ENCODE measurements around the gene ZSCAN23. TPM values are rescaled to one million over a fixed set of nuclear protein-coding genes. Genes with fewer than 3 reads are reported as not detected.
"Not testable (repeated sequence)": the region's sequence is repeated elsewhere in the genome, so short reads cannot be mapped to it uniquely, and the experiment has no call there.

Gene ZSCAN23
- total RNA-seq, 1 experiment from 2014 or later: 2.9 TPM

GRCh38 chr6:28449056-28449455 is 5.8 kb upstream of the ZSCAN23 start:
- Mint-ChIP-seq H3K36me3 (ENCODE audit: insufficient read depth in 1 of 3, low read depth in 3 of 3) (peaks cover 0 to 3% (median 0%) of the 10 kb centered on the region in 3 experiments; a peak in 4 of 7 replicates), H3K27me3 (ENCODE audit: low read depth) (peaks cover 12% of the 10 kb centered on the region), H3K4me1 (peaks cover 4 to 5% of the 10 kb centered on the region in 2 experiments), H3K4me3 (no peak overlapping the region), H3K27ac (no peak overlapping the region), H3K9me3 (peaks cover 3% of the 10 kb centered on the region in 2 experiments)
- H2BK5ac ChIP-seq (ENCODE audit: insufficient read length, low read length): no peak overlapping the region
- no peaks in the 10 kb centered on the region for H3K79me2 ChIP-seq (ENCODE audit: insufficient read depth, low read length)
- no peak overlapping the region for H3K9ac ChIP-seq (ENCODE audit: extremely low read depth, insufficient read length, low read length)
- H3K27me3 ChIP-seq (ENCODE audit: insufficient read depth, low read length): no peaks in the 10 kb centered on the region
- no peak overlapping the region for H2BK120ac ChIP-seq (ENCODE audit: low read depth, low read length, poor library complexity, severe bottlenecking)
- no peak for DNase-seq
- no peak overlapping the region for H2AK5ac ChIP-seq (ENCODE audit: insufficient read length, low read length)
- H4K91ac ChIP-seq (ENCODE audit: insufficient read length, low read depth, low read length): no peak overlapping the region
- peaks cover 3% of the 10 kb centered on the region for H3K23me2 ChIP-seq (ENCODE audit: insufficient read length, low read depth, low read length, poor library complexity, severe bottlenecking)
- no peak overlapping the region for H3K56ac ChIP-seq (ENCODE audit: insufficient read length, low read depth, low read length)
- no peak overlapping the region for H2BK20ac ChIP-seq (ENCODE audit: low read depth, low read length, poor library complexity, severe bottlenecking)
- no peak overlapping the region for H3T11ph ChIP-seq (ENCODE audit: low read length)
- no peak overlapping the region for H2BK12ac ChIP-seq (ENCODE audit: insufficient read length, low read depth, low read length)
- no peak overlapping the region for H2BK15ac ChIP-seq (ENCODE audit: low read depth, low read length)
- H3K27ac ChIP-seq (ENCODE audit: insufficient read length, low read depth, low read length): no peak overlapping the region
- H3K23ac ChIP-seq (ENCODE audit: insufficient read length, low read depth, low read length): no peak overlapping the region
- H3K14ac ChIP-seq (ENCODE audit: insufficient read depth, low read length): no peak overlapping the region
- H4K5ac ChIP-seq (ENCODE audit: insufficient read length, low read depth, low read length): no peak overlapping the region
- TF ChIP-seq, protein P1, sequence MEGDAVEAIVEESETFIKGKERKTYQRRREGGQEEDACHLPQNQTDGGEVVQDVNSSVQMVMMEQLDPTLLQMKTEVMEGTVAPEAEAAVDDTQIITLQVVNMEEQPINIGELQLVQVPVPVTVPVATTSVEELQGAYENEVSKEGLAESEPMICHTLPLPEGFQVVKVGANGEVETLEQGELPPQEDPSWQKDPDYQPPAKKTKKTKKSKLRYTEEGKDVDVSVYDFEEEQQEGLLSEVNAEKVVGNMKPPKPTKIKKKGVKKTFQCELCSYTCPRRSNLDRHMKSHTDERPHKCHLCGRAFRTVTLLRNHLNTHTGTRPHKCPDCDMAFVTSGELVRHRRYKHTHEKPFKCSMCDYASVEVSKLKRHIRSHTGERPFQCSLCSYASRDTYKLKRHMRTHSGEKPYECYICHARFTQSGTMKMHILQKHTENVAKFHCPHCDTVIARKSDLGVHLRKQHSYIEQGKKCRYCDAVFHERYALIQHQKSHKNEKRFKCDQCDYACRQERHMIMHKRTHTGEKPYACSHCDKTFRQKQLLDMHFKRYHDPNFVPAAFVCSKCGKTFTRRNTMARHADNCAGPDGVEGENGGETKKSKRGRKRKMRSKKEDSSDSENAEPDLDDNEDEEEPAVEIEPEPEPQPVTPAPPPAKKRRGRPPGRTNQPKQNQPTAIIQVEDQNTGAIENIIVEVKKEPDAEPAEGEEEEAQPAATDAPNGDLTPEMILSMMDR (conservative IDR thresholded peaks at IDR 0.05): no peak
- no peaks in the 10 kb centered on the region; the same call in 1 of the 2 replicates for H3K4me1 ChIP-seq (ENCODE audit: insufficient read depth, low read length)
- H3K79me1 ChIP-seq (ENCODE audit: insufficient read depth, low read depth, low read length, poor library complexity, severe bottlenecking): no peaks in the 10 kb centered on the region
- no peak overlapping the region for H4K8ac ChIP-seq (replicated peaks; ENCODE audit: insufficient read length, low read depth, low read length)
- WGBS (ENCODE audit: extremely low coverage, insufficient read length, low lambda C conversion rate): no CpG with 5 or more reads among the region's 1 CpG
- H3K4me2 ChIP-seq (ENCODE audit: insufficient read depth, insufficient read length, low read length): no peak overlapping the region
- no peaks in the 10 kb centered on the region for H4K20me1 ChIP-seq (ENCODE audit: control insufficient read depth, insufficient read depth, insufficient read length)
- H3K18ac ChIP-seq (ENCODE audit: insufficient read length, low read depth, low read length): no peak overlapping the region
- no peak overlapping the region for H3K4ac ChIP-seq (ENCODE audit: low read depth, low read length)
- H2AFZ ChIP-seq (ENCODE audit: low read length): no peak overlapping the region
- no peaks in the 10 kb centered on the region for H3K9me3 ChIP-seq (ENCODE audit: control insufficient read depth, low read depth, low read length)

DNA sequence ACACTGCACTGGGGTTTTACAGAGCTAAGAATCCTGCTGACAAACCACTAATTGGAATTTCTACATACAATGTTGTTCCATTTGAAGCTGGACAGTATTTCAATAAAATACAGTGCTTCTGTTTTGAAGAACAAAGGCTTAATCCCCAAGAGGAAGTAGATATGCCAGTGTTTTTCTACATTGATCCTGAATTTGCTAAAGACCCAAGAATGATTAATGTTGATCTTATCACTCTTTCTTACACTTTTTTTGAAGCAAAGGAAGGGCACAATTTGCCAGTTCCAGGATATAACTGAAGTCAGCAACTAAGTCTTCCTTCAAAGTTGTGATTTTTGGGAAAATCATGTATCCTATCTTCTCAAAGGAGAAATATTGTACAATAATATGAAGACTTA is 4.2 kb upstream of the ZSCAN23 start:
- H3K4me1 Mint-ChIP-seq; H3K27ac ChIP-seq (ENCODE audit: insufficient read length, low read depth, low read length); H2BK20ac ChIP-seq (ENCODE audit: low read depth, low read length, poor library complexity, severe bottlenecking); H3K79me1 ChIP-seq (ENCODE audit: insufficient read depth, low read depth, low read length, poor library complexity, severe bottlenecking); H3K23me2 ChIP-seq (ENCODE audit: insufficient read length, low read depth, low read length, poor library complexity, severe bottlenecking); H2BK120ac ChIP-seq (ENCODE audit: low read depth, low read length, poor library complexity, severe bottlenecking); DNase-seq; H3K9me3 Mint-ChIP-seq; H2BK15ac ChIP-seq (ENCODE audit: low read depth, low read length); H3K4me1 ChIP-seq (ENCODE audit: insufficient read depth, low read length); H3K27me3 Mint-ChIP-seq (ENCODE audit: low read depth); H3K9me3 ChIP-seq (ENCODE audit: control insufficient read depth, low read depth, low read length); H4K20me1 ChIP-seq (ENCODE audit: control insufficient read depth, insufficient read depth, insufficient read length); H3K4ac ChIP-seq (ENCODE audit: low read depth, low read length); H3K27me3 ChIP-seq (ENCODE audit: insufficient read depth, low read length); H2BK5ac ChIP-seq (ENCODE audit: insufficient read length, low read length); H3K14ac ChIP-seq (ENCODE audit: insufficient read depth, low read length); H3K27ac Mint-ChIP-seq; H4K5ac ChIP-seq (ENCODE audit: insufficient read length, low read depth, low read length); H3K56ac ChIP-seq (ENCODE audit: insufficient read length, low read depth, low read length); H4K8ac ChIP-seq (replicated peaks; ENCODE audit: insufficient read length, low read depth, low read length); H3T11ph ChIP-seq (ENCODE audit: low read length); H3K79me2 ChIP-seq (ENCODE audit: insufficient read depth, low read length); H4K91ac ChIP-seq (ENCODE audit: insufficient read length, low read depth, low read length); H3K23ac ChIP-seq (ENCODE audit: insufficient read length, low read depth, low read length); H3K36me3 Mint-ChIP-seq (ENCODE audit: insufficient read depth in 1 of 3, low read depth in 3 of 3); H2AK5ac ChIP-seq (ENCODE audit: insufficient read length, low read length); H3K18ac ChIP-seq (ENCODE audit: insufficient read length, low read depth, low read length); H2BK12ac ChIP-seq (ENCODE audit: insufficient read length, low read depth, low read length): not testable (repeated sequence)
- Histone ChIP-seq H3K4me2 (ENCODE audit: insufficient read depth, insufficient read length, low read length) (peak overlapping the region; percentile 87), H3K9ac (ENCODE audit: extremely low read depth, insufficient read length, low read length) (peak overlapping the region; percentile 70), H2AFZ (ENCODE audit: low read length) (peak overlapping the region; percentile 98)
- peak overlapping the region; percentile 92 to 93 for H3K4me3 Mint-ChIP-seq

All from H9 (cell line).